Fibroblast of villous mesenchyme (primary cell): Measurements from ENCODE around the gene PRDM16. TPM values are rescaled to one million over a fixed set of nuclear protein-coding genes. Genes with fewer than 3 reads are reported as not detected.

ENCODE experiments used
- DNase-seq: peaks from one replicate; pipeline ENCODE4 v3.0.0-alpha.2; 2010; ENCODE audit warnings: low read depth
- H3K4me3 ChIP-seq: 2 replicates; pipeline ENCODE4 v1.5.1; 2011; ENCODE audit warnings: low read depth, mild to moderate bottlenecking, low read length
- total RNA-seq: library from RNA; depleted of rRNA; stranded (reverse); fragments of >200 nt; gene quantifications from 2 replicates; pipeline ENCODE4 v1.2.3, GENCODE V29; 2012
- TF ChIP-seq, protein P1 (sequence below): IDR thresholded peaks from 2 replicates; pipeline ENCODE4 v1.5.1; 2012; ENCODE audit warnings: low read depth, mild to moderate bottlenecking, low read length; ENCODE audit not compliant: insufficient read depth

The PRDM16 gene
- total RNA-seq, 1 donor: 1.7 TPM

DNA sequence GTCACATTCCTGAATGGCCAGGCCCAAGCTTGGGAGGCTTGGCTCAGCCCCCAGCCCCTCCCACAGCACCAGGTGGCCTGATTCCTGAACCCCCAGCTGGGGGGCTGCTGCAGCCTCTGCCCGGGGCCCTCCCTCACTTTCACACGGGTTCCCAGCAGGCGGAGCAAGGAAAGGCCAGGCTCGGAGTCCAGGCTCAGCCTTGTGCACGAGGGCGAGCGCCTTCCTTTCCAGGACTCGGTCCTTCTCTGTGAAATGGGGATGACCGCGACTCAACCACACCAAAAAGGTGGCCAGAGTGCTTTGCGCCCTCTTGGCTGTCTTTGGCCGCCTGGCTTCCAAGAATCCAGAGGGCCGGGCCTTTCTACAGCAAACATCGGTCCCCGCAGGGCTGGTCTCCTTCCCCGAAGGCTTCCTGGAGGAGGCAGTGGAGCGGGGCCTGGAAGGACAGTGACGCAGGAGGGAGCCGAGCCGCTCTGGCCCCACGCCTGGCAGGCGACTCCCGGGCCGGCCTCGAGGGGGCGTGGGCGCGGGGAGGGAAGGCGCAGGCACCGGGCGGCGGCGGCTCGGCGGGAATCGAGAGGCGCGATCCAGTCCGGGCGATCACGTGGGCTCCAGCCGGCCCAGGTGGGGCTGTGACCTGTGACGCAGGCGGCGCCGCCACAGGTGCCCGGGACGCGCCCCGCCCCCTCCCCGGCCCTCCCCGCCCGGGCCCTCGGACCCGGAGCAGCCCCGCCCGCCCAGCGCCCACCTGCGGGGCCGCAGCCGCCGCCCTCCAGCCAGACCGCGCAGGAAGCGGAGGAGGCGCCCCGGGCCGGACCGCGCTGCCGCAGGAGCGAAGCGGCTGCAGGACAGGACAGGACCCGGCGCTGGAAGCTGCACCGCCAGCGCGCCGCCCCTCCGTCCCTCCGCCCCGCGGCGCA, 385.1 kb downstream of the PRDM16 start, which contains the start of gene ARHGEF16:
TSS of gene ARHGEF16 (plus strand) at position 775 of the 920 bp plus-strand sequence. CDS start 8,420 bp downstream, outside the sequence.
- H3K4me3 ChIP-seq: peak within 1 kb of the TSS; percentile 34
- TF ChIP-seq, protein P1, sequence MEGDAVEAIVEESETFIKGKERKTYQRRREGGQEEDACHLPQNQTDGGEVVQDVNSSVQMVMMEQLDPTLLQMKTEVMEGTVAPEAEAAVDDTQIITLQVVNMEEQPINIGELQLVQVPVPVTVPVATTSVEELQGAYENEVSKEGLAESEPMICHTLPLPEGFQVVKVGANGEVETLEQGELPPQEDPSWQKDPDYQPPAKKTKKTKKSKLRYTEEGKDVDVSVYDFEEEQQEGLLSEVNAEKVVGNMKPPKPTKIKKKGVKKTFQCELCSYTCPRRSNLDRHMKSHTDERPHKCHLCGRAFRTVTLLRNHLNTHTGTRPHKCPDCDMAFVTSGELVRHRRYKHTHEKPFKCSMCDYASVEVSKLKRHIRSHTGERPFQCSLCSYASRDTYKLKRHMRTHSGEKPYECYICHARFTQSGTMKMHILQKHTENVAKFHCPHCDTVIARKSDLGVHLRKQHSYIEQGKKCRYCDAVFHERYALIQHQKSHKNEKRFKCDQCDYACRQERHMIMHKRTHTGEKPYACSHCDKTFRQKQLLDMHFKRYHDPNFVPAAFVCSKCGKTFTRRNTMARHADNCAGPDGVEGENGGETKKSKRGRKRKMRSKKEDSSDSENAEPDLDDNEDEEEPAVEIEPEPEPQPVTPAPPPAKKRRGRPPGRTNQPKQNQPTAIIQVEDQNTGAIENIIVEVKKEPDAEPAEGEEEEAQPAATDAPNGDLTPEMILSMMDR: peak; percentile 40
- DNase-seq: peak; percentile 17

DNA sequence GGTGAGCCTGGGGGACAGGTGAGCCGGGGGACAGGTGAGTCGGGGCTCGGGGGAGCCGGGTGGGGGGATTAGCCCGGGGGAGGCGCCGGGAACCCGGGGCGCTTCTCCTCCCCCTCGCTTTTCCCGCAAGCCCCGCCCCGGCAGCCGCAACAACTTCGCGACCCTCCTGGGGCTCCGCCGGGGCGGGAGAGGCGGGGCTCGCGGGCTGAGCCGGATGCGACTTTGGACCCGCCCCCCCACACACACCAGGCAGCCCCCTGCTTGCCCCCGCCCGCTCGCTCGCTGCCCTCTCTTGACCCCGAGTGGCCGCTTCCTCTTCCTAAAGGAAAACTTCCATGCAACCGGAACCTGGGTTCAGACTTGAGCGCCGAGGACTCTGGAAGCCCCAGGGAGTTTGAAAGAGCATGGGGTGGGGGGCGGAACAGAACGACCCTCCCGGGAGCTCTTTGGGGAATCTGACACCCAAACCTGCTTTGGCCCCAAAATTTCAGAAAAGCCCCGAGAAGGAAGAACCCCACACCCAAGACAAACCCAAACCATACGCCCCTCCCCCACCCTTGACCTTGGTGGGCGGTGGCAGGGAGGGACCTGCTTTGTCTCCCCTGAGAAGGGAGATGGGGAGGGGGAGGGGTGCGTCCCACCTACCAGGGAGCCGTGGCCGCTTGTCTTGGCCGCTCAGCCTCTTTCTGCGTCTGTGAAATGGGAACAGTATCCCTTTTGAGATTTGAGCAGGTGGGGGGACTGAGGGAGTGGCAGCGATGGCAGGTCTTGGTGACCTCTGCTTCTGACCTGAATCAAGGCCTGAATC, 386.0 kb downstream of the PRDM16 start:
- TF ChIP-seq, protein P1: no peak
- DNase-seq: no peak
- peak overlapping the region; percentile 34 for H3K4me3 ChIP-seq

DNA sequence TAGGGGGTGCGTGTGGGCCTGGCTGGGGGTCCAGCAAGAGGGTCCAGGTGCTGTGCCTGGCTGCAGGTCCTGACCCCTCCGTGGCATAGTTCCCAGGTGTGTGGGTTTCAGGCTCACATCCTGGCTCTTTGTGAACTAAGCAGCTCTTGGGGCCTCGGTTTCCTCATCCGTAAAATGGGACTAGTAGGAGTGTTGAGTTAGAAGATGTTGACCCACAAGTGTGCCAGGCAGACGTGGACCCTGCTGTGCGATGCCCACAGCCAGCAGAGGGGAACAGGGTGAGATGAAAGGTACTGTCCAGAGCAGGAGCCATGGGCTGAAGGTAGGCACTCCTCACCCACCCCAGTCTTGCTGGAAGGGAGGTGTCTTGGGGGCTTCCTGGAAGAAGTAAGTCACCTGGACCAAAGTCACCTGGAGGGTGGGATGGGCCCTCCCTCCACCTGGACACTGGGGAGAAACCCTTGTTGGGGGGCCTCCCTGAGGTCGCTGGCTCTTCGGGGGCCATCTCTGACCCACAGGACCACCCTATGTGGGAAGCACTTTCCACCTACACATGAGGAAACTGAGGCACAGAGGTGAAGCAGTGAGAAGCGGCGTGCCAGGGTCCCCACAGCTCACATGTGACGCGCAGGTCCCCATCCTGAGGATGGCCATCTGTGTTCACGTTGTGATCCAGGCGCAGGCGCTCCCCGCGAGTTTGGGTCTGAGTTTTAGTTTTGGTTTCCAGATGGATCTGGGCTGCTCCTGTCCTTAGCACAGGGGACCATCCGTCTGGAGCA, 386.9 kb downstream of the PRDM16 start:
- DNase-seq: no peak
- no peak overlapping the region for H3K4me3 ChIP-seq
- TF ChIP-seq, protein P1: no peak

- TF ChIP-seq, protein P1: no peak
Measured at GRCh38 chr1:3456449-3456963, 387.5 kb downstream of the PRDM16 start.

GRCh38 chr1:3456964-3457909, 388.2 kb downstream of the PRDM16 start:
- no peak for DNase-seq
- H3K4me3 ChIP-seq: no peak overlapping the region
- TF ChIP-seq, protein P1: no peak

More at GRCh38 chr1:3456449-3456963, 387.5 kb downstream of the PRDM16 start:
- no peak overlapping the region for H3K4me3 ChIP-seq
- DNase-seq: no peak
